Stimulated activated CD4-positive, alpha-beta T cell treated with anti-CD3 and anti-CD28 coated beads, Interleukin-4, amount 100 ng/mL, for 24 hours (primary cell): Measurements from ENCODE around the gene ACTG1.

Source experiments
- DNase-seq: peaks from one replicate; pipeline ENCODE4 v3.0.0-alpha.2; 2020

ACTG1 gene

GRCh38 chr17:81515530-81516041 lies 3.0 kb upstream of the ACTG1 start:
- no peak for DNase-seq

DNA sequence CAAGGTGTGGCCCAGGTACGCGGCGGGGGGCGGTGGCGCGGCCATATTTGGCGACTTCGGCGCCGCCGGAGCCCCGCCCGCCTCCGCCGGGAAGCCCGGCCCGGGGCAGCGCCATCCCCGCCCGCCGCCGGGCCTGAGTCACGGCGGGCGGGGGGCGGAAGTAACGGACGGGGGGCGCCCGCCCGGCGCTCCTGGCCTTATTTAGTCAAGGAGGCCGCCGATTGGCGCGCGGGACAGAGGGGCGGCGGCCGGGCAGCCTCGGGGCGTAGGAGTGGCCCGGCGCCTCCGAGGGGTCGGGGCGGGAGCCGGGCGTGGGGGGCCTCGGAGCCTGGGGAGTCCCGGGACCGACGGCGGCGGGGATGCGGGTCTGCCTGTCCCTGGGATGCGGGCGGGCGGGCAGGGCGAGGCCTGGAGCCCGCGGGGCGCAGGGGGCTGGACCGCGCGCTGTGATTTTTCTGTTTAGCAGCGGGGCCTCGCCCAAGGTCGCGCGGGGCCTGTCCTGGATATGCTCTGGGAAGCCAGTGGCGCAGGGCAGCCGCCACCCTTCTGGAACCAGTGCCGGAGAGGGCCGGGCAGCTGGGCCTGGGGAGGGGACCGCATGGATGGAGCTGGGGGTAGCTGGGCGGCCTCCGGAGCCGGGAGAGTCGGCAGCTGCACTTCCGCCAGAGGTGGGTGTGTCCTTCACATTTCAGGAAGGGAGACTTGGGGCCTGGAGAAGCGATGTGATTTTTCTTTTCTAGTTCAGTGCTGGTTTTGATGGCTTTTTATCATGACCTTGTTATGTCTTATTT lies 2.3 kb upstream of the ACTG1 start:
- peak; percentile 66 for DNase-seq

- no peak for DNase-seq
Observed at GRCh38 chr17:81514489-81514738, 1.8 kb upstream of the ACTG1 start.

- DNase-seq = peak; percentile 43
Observed at GRCh38 chr17:81513753-81514488, 1.3 kb upstream of the ACTG1 start.

- DNase-seq = peak; percentile 66
Observed at GRCh38 chr17:81513372-81513752, 763 bp upstream of the ACTG1 start.

- DNase-seq = peak; percentile 47
Observed at GRCh38 chr17:81511804-81512561, 616 bp downstream of the ACTG1 start.

- DNase-seq = no peak
Observed at GRCh38 chr17:81511554-81511803, 1.1 kb downstream of the ACTG1 start.

- peak; percentile 29 for DNase-seq
Observed at GRCh38 chr17:81510785-81511553, 1.6 kb downstream of the ACTG1 start.

- peak; percentile 25 for DNase-seq
Observed at GRCh38 chr17:81509972-81510784, 2.4 kb downstream of the ACTG1 start.

GRCh38 chr17:81509207-81509971 lies 3.2 kb downstream of the ACTG1 start:
- peak; percentile 48 for DNase-seq

- no peak for DNase-seq
Observed at GRCh38 chr17:81508639-81509206, 3.9 kb downstream of the ACTG1 start.

- no peak for DNase-seq
Observed at GRCh38 chr17:81503619-81504018, 9.0 kb downstream of the ACTG1 start.

DNA sequence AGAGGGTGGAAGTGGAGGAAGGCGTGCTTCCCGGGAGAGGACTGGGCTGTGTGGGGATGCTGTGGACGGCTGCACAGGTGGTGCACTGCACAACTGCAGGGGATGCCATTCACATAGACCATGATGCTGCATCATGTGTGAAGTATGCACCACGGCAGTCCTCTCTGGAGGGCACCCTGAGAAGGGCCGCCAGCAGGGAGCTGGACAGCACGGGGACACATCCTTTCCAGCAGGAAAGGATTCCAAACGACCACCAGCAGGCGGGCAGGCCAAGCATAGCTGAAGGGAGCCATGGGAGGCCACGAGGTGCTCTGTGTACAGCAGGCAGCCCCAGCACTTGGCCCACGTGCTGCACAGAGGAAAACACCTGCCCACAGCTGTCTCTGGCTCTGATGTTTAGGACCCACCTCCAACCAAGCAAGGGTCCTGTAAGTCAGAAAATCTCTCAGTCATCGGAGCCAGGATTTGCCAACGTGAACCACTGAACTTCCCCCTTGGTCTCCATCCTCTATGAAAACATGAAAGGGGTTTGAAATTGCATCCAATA lies 10.1 kb downstream of the ACTG1 start:
- no peak for DNase-seq

- no peak for DNase-seq
Observed at GRCh38 chr17:81500047-81500446, 12.6 kb downstream of the ACTG1 start.

- DNase-seq = no peak
Observed at GRCh38 chr17:81499601-81499970, 13.0 kb downstream of the ACTG1 start.

DNA sequence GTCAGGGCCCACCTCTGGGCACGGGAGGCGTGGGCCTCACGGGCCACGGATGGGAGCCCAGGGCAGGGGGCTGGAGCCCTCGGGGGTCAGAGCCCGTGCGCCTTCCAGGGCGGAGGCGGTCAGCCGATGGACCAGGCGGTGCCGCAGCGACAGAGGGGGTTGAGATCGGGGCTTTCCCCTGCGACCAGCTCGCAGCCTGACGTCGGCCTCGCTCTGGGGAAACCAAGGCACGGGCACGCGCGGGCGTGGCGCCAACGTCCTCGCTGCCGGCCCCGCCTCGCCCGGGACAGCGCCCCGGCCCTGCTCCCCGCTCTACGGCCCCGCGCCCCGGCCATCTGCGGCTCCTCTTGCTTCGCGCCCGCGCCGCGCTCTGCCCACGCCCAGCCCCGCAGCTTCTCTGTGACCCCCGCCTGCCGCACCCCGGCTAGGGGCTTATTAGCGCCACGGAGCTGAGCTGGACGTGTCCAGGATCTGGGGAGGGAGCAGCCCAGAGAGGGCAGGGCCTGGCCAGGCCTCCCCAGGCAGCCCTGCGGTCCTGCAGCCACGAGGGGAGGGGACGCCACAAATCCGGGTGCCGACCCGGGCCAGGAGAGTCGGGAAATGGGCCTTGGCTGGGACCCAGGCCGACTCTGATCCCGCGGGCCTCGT lies 13.5 kb downstream of the ACTG1 start:
- no peak for DNase-seq

DNA sequence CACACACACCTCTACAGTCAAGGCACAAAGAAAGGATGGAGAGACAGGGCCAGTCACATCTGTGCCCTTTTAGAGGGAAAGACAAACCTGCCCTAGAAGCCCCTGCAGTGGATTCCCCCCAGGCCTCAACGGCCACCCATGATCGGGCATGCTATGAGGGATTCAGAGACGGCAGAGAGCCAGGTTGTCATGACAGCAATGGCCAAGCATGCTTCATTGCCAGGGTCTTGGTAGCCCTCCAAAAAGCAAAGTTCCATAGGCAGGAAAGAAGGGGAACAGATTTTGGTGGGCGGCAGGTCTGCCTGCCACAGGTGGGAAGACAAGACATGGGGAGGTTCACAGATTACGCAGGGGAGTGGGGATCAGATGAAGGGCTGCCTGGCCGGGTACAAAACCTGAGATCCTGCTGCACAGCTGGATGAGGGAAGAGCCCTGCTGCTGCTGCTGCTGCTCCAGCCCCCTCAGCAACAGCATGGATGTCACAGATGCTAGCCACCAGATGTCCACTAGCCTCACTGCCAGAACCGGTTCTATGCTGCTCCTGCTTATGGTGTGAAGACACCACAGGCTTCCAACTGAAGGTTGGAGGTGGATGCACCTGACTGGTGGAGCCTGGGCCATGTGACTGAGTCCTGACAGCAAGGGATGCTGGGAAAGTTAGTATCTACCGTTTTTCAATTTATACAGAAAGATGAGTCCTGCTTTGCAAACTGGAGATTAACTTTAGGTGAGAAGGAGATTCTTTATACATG lies 17.8 kb downstream of the ACTG1 start:
- no peak for DNase-seq

DNA sequence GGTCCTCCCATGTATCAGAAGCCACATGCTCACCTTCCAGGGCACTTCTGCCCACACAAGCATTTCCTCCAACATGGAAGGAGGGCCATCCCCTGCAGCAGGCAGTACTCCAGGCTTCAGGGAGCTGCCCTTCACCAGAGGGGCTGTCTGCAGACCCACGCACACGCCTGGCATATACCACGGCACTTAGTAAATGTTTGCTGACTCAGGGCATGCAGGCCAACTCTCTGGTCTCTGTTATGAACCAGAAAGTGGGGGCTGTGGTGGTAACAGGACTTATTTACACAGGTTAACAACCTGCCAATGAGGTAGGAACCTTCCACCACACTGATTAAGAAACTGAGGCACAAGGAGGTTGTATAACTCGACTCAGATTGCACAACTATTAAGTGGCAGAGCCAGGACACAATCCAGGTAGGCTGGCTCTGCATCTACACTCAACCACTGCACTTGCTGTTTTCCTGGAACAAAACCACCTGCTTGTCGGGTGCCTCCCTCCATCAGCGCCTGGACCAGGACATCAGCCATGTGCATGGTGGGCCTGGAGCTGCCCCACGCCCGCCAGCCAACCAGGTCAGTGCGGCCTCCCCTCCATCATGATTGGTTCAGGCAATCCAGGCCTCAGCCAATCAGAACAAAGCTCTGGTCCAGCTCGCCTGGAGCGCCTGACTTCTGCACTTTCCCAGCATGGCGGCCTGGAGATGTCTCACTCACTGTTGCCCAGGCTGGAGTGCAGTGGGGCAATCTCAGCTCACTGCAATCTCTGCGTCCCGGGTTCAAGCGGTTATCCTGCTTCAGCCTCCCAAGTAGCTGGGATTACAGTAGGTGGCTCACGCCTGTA lies 19.2 kb downstream of the ACTG1 start:
- no peak for DNase-seq

GRCh38 chr17:81492706-81493105 lies 19.9 kb downstream of the ACTG1 start:
- no peak for DNase-seq
